Skeletal muscle tissue (tissue), 4 donors: Measurements from ENCODE around the gene ST6GALNAC1. TPM values are rescaled to one million over a fixed set of nuclear protein-coding genes. Genes with fewer than 3 reads are reported as not detected.

Experiments used
- H3K27ac ChIP-seq: one replicate; pipeline ENCODE4 v1.7.0; 2013; ENCODE audit warnings: mild to moderate bottlenecking, low read depth, low read length, inconsistent platforms
- H3K27me3 ChIP-seq, 3 donors: one replicate each; pipeline ENCODE4 v1.7.0; 2013; ENCODE audit warnings: low read length in 3 of 3; ENCODE audit not compliant: control insufficient read depth in 3 of 3, insufficient read depth in 3 of 3
- H3K36me3 ChIP-seq, 3 donors: one replicate each; pipeline ENCODE4 v1.7.0; 2013; ENCODE audit warnings: low read length in 3 of 3; ENCODE audit not compliant: control insufficient read depth in 3 of 3, insufficient read depth in 3 of 3
- H3K4me1 ChIP-seq, 3 donors: one replicate each; pipeline ENCODE4 v1.7.0; 2013; ENCODE audit warnings: low read length in 3 of 3, mild to moderate bottlenecking in 3 of 3; ENCODE audit not compliant: control insufficient read depth in 3 of 3, insufficient read depth in 3 of 3
- H3K4me3 ChIP-seq, 3 donors: one replicate each; pipeline ENCODE4 v1.7.0; 2013; ENCODE audit warnings: low read length in 3 of 3
- H3K9ac ChIP-seq, 3 donors: one replicate each; pipeline ENCODE4 v1.7.0; 2013; ENCODE audit warnings: low read length in 3 of 3, mild to moderate bottlenecking in 3 of 3, moderate library complexity in 2 of 3, low read depth in 1 of 3
- H3K9me3 ChIP-seq, 3 donors: one replicate each; pipeline ENCODE4 v1.7.0; 2013; ENCODE audit warnings: low read length in 3 of 3; ENCODE audit not compliant: control insufficient read depth in 3 of 3
- total RNA-seq: library from RNA; depleted of rRNA; stranded (reverse); fragments of >200 nt; gene quantifications from one replicate; pipeline ENCODE4 v1.2.3, GENCODE V29; 2014
- donor health status: Osteomylitis.

ST6GALNAC1 gene
- total RNA-seq, 1 donor from 2014 or later, result not detected

GRCh38 chr17:76599694-76600460 is 43.7 kb downstream of the ST6GALNAC1 start:
- Histone ChIP-seq H3K27ac (no peak overlapping the region), H3K27me3 (peaks cover 3 to 12% (median 7%) of the 10 kb centered on the region in 3 donors)

GRCh38 chr17:76598004-76598439 is 45.5 kb downstream of the ST6GALNAC1 start:
- Histone ChIP-seq H3K4me3 (no peak overlapping the region), H3K4me1 (peaks cover 0 to 12% (median 6%) of the 10 kb centered on the region in 3 donors), H3K27me3 (peaks cover 3 to 9% (median 7%) of the 10 kb centered on the region in 3 donors), H3K9me3 (no peaks in the 10 kb centered on the region), H3K9ac (no peak overlapping the region), H3K27ac (no peak overlapping the region), H3K36me3 (no peaks in the 10 kb centered on the region)

More at GRCh38 chr17:76599694-76600460, 43.7 kb downstream of the ST6GALNAC1 start:
- Histone ChIP-seq H3K4me3 (no peak overlapping the region), H3K4me1 (peaks cover 0 to 12% (median 6%) of the 10 kb centered on the region in 3 donors), H3K36me3 (no peaks in the 10 kb centered on the region), H3K9me3 (no peaks in the 10 kb centered on the region), H3K9ac (no peak overlapping the region)

GRCh38 chr17:76597156-76598003 is 46.2 kb downstream of the ST6GALNAC1 start:
- peaks cover 0 to 12% (median 6%) of the 10 kb centered on the region in 3 donors for H3K4me1 ChIP-seq
- H3K36me3 ChIP-seq, result no peaks in the 10 kb centered on the region
- peaks cover 3 to 9% (median 7%) of the 10 kb centered on the region in 3 donors for H3K27me3 ChIP-seq
- H3K9me3 ChIP-seq, result no peaks in the 10 kb centered on the region
- H3K9ac ChIP-seq, result no peak overlapping the region
- H3K27ac ChIP-seq, result no peak overlapping the region
- no peak overlapping the region for H3K4me3 ChIP-seq

DNA sequence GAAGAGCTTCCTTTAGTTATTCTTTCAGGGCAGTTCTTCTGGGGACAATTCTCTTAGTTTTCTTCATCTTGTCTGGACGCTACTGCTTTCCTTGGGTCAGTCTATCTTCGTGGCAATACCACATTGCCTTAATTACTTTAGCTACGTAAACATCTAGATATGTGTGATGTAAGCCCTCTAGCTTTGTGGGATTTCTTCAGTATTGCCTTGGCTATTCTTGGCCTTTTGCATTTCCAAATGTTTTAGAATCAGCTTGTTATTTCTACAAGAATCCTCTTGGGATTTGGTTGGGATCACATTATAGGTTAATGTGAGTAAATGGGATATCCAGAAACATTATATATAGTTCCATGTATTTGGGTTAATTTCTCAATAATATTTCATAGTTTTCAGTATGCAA is 48.9 kb downstream of the ST6GALNAC1 start:
- Histone ChIP-seq H3K27ac (no peak overlapping the region), H3K4me1 (peaks cover 0 to 4% (median 2%) of the 10 kb centered on the region in 3 donors), H3K27me3 (peaks cover 0 to 7% (median 3%) of the 10 kb centered on the region in 3 donors), H3K4me3 (no peak overlapping the region), H3K9ac (no peak overlapping the region), H3K36me3 (no peaks in the 10 kb centered on the region), H3K9me3 (no peaks in the 10 kb centered on the region)

GRCh38 chr17:76593959-76594358 is 49.6 kb downstream of the ST6GALNAC1 start:
- peaks cover 0 to 7% (median 3%) of the 10 kb centered on the region in 3 donors for H3K27me3 ChIP-seq
- H3K4me1 ChIP-seq, result peaks cover 0 to 4% (median 2%) of the 10 kb centered on the region in 3 donors
- H3K9ac ChIP-seq, result no peak overlapping the region
- no peak overlapping the region for H3K27ac ChIP-seq
- H3K36me3 ChIP-seq, result no peaks in the 10 kb centered on the region
- no peak overlapping the region for H3K4me3 ChIP-seq
- H3K9me3 ChIP-seq, result no peaks in the 10 kb centered on the region

GRCh38 chr17:76593384-76593826 is 50.2 kb downstream of the ST6GALNAC1 start:
- no peak overlapping the region for H3K9ac ChIP-seq
- H3K4me3 ChIP-seq, result no peak overlapping the region
- H3K4me1 ChIP-seq, result peaks cover 0 to 4% (median 2%) of the 10 kb centered on the region in 3 donors
- no peak overlapping the region for H3K27ac ChIP-seq
- H3K9me3 ChIP-seq, result no peaks in the 10 kb centered on the region
- H3K36me3 ChIP-seq, result no peaks in the 10 kb centered on the region
- peaks cover 0 to 10% (median 3%) of the 10 kb centered on the region in 3 donors for H3K27me3 ChIP-seq

DNA sequence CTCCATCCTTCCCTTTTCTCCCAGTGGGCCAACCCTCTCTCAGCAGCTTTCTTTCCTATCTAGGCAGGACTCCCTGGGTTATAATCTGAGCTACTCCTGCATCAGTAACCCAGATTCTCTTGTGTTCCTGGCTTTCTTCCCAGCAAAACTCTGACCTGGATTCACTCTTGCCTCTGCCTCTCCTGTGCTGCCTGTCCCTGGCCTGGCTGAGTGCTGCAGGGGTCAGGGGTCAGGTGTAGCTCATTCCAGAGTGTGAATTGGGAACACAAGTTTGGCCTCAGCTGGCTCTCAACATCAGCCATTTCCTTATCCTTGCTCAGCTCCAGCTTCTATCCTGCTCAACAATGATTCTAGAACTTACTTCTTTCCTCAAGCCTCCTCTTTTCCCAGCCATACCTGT is 55.4 kb downstream of the ST6GALNAC1 start:
- Histone ChIP-seq H3K4me3 (no peak overlapping the region), H3K27me3 (peaks cover 7 to 23% (median 11%) of the 10 kb centered on the region in 3 donors), H3K4me1 (peaks cover 10 to 17% (median 12%) of the 10 kb centered on the region in 3 donors), H3K36me3 (no peaks in the 10 kb centered on the region), H3K27ac (no peak overlapping the region), H3K9ac (no peak overlapping the region), H3K9me3 (no peaks in the 10 kb centered on the region)

- Histone ChIP-seq H3K4me3 (no peak overlapping the region), H3K4me1 (peaks cover 10 to 17% (median 14%) of the 10 kb centered on the region in 3 donors), H3K36me3 (no peaks in the 10 kb centered on the region), H3K27me3 (peaks cover 7 to 23% (median 11%) of the 10 kb centered on the region in 3 donors), H3K9me3 (no peaks in the 10 kb centered on the region), H3K27ac (no peak overlapping the region), H3K9ac (peak overlapping the region in 1 of 3 donors; percentile 45)
Observed at GRCh38 chr17:76586741-76587487, 56.6 kb downstream of the ST6GALNAC1 start.
